Nephron (organoid): ENCODE results near the gene CCL3.
"Not testable (repeated sequence)": the region's sequence is repeated elsewhere in the genome, so short reads cannot be mapped to it uniquely, and the experiment has no call there.

ENCODE experiments used
- H3K27ac Mint-ChIP-seq, 3 experiments: 2 replicates each; pipeline ENCODE4 v1.8.0; 2020; ENCODE audit warnings: mixed read lengths in 3 of 3, mild to moderate bottlenecking in 2 of 3, moderate library complexity in 1 of 3
- H3K27me3 Mint-ChIP-seq: 2 replicates; pipeline ENCODE4 v1.8.0; 2021; ENCODE audit warnings: low read depth, mild to moderate bottlenecking, moderate library complexity, mixed read lengths
- H3K36me3 Mint-ChIP-seq: 2 replicates; pipeline ENCODE4 v1.8.0; 2020; ENCODE audit warnings: low read depth, mixed read lengths
- H3K4me1 Mint-ChIP-seq: 2 replicates; pipeline ENCODE4 v1.8.0; 2020; ENCODE audit warnings: mixed read lengths
- H3K4me3 Mint-ChIP-seq, 3 experiments: 2 replicates each; pipeline ENCODE4 v1.8.0; 2020; ENCODE audit warnings: mild to moderate bottlenecking in 3 of 3, mixed read lengths in 3 of 3, moderate library complexity in 2 of 3
- H3K9me3 Mint-ChIP-seq: 2 replicates; pipeline ENCODE4 v1.8.0; 2020; ENCODE audit warnings: mixed read lengths
- TF ChIP-seq, protein P1 (sequence below), 3 experiments: fragments of 200-600 bp; sonication (generic); IDR thresholded peaks; one replicate each; pipeline ENCODE4 v1.5.0; 2021; ENCODE audit warnings: antibody characterized with exemption in 3 of 3; ENCODE audit not compliant: unreplicated experiment in 3 of 3

The CCL3 gene

GRCh38 chr17:36111068-36111490, 21.1 kb upstream of the CCL3 start:
- H3K4me3 Mint-ChIP-seq, result no peak overlapping the region

DNA sequence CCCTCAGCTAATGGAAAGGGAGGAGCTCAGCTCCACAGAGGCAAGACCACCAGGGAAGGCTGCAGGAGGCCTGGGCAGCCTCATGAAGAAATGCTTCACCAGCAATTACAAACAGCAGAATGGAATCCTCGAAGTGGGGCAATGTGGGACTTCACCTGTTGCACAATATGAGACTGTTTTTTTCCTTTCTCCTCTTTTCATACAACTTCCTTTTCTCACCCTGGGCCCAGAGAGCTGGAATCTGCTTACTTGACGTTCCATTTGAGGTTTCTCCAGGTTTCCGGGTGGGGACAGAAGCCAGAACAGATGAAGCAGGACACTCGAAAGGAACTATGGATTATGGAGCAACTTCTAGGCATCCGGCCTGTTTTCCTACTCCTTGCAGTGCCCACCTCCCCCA, 18.3 kb upstream of the CCL3 start:
- H3K27ac Mint-ChIP-seq, H3K4me1 Mint-ChIP-seq, H3K27me3 Mint-ChIP-seq, H3K4me3 Mint-ChIP-seq, H3K36me3 Mint-ChIP-seq, H3K9me3 Mint-ChIP-seq: not testable (repeated sequence)

More at GRCh38 chr17:36111068-36111490, 21.1 kb upstream of the CCL3 start:
- TF ChIP-seq, protein P1, sequence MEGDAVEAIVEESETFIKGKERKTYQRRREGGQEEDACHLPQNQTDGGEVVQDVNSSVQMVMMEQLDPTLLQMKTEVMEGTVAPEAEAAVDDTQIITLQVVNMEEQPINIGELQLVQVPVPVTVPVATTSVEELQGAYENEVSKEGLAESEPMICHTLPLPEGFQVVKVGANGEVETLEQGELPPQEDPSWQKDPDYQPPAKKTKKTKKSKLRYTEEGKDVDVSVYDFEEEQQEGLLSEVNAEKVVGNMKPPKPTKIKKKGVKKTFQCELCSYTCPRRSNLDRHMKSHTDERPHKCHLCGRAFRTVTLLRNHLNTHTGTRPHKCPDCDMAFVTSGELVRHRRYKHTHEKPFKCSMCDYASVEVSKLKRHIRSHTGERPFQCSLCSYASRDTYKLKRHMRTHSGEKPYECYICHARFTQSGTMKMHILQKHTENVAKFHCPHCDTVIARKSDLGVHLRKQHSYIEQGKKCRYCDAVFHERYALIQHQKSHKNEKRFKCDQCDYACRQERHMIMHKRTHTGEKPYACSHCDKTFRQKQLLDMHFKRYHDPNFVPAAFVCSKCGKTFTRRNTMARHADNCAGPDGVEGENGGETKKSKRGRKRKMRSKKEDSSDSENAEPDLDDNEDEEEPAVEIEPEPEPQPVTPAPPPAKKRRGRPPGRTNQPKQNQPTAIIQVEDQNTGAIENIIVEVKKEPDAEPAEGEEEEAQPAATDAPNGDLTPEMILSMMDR (IDR thresholded peaks at IDR 0.05; ENCODE audit: unreplicated experiment in 3 of 3), result no peak
- H3K27me3 Mint-ChIP-seq, result no peaks in the 10 kb centered on the region
- H3K36me3 Mint-ChIP-seq, result no peaks in the 10 kb centered on the region
- no peaks in the 10 kb centered on the region for H3K4me1 Mint-ChIP-seq
- peaks cover 5% of the 10 kb centered on the region for H3K9me3 Mint-ChIP-seq
- H3K27ac Mint-ChIP-seq, result no peak overlapping the region

DNA sequence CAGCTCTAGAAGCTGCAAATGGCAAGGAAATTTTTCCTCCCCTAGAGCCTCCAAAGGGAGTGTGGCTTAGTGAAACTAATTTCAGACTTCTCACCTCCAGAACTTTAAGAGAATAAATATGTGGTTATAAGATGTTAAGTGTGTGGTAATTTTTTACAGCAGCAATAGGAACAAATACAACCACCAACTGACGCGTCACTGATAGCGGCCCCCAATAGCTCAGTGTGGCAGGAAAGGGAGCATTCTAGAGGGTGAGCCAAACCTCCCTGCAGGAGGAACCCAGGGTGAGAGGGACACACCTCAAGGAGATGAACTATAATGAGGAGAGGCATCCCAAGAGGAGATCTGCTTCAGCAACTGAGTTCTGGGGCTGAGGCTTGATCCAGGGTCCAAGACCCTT, 17.7 kb upstream of the CCL3 start:
- Mint-ChIP-seq H3K36me3 (no peaks in the 10 kb centered on the region), H3K27ac (no peak overlapping the region), H3K27me3 (peaks cover 8% of the 10 kb centered on the region), H3K4me3 (no peak overlapping the region), H3K9me3 (peaks cover 5% of the 10 kb centered on the region), H3K4me1 (no peaks in the 10 kb centered on the region)
- TF ChIP-seq, protein P1 (IDR thresholded peaks at IDR 0.05; ENCODE audit: unreplicated experiment in 3 of 3), result no peak

DNA sequence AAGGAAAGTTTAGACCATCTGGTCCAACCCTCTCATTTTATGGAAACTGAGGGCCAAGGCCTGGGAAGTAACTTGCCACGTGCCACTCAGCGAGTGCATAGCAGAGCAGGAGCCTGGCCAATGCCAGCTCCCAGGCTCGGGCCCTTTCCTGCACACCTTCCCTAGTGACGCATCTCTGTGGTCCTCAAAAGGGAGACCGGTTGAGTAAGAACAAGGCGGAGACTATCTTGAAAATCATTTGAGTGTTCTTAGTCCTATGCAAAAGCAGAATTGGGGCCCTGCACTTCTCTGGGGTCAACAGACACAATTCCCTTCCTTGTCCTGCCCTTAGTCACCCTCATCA, 16.5 kb upstream of the CCL3 start:
- Mint-ChIP-seq H3K4me1 (no peaks in the 10 kb centered on the region), H3K36me3 (no peaks in the 10 kb centered on the region), H3K4me3 (no peak overlapping the region), H3K9me3 (no peaks in the 10 kb centered on the region), H3K27ac (no peak overlapping the region), H3K27me3 (peaks cover 8% of the 10 kb centered on the region)
- TF ChIP-seq, protein P1 (IDR thresholded peaks at IDR 0.05; ENCODE audit: unreplicated experiment in 3 of 3), result no peak

DNA sequence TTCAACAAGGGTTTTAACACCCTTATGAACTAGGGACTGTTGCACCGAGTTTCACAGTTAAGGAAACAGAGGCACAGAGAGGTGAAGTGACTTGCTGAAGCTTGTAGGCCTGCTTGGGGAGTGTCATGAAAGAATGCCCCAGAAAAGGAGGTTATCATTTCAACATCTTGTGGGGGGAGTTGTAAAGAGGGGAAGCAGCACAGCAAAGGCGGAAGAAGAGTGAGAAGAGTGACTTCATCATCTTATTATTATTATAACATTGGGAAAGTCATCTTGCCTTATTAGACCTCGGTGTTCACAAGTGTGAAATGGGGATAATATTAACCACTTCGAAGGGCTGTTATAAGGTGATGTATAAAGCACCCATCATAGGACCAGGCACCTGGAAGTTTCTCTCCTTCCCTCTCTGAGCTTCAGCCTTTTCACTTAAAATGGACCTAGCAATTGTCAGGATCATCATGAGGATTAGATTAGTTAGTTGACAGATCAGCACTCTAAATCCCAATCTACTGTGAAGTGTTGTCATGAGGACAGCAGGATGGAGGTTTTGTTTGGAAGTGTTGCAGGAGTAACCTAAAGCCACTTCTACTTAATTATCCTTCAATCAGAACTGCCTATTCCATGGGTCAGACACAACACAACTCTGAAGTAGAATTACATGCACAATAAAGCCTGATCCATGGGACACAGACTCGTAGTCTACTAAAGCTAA, 16.0 kb upstream of the CCL3 start:
- H3K27ac Mint-ChIP-seq, result no peak overlapping the region
- TF ChIP-seq, protein P1 (IDR thresholded peaks at IDR 0.05; ENCODE audit: unreplicated experiment in 3 of 3), result no peak
- no peaks in the 10 kb centered on the region for H3K9me3 Mint-ChIP-seq
- peaks cover 8% of the 10 kb centered on the region for H3K27me3 Mint-ChIP-seq
- no peaks in the 10 kb centered on the region for H3K36me3 Mint-ChIP-seq
- H3K4me3 Mint-ChIP-seq, result no peak overlapping the region
- H3K4me1 Mint-ChIP-seq, result no peaks in the 10 kb centered on the region

GRCh38 chr17:36104701-36105181, 14.8 kb upstream of the CCL3 start:
- Mint-ChIP-seq H3K36me3 (no peaks in the 10 kb centered on the region), H3K4me3 (no peak overlapping the region)
- TF ChIP-seq, protein P1 (IDR thresholded peaks at IDR 0.05; ENCODE audit: unreplicated experiment in 3 of 3), result no peak

GRCh38 chr17:36104246-36104645, 14.3 kb upstream of the CCL3 start:
- not testable (repeated sequence) for H3K4me3 Mint-ChIP-seq, H3K9me3 Mint-ChIP-seq, H3K27ac Mint-ChIP-seq, H3K4me1 Mint-ChIP-seq, H3K36me3 Mint-ChIP-seq
- peaks cover 14% of the 10 kb centered on the region for H3K27me3 Mint-ChIP-seq

More at GRCh38 chr17:36104701-36105181, 14.8 kb upstream of the CCL3 start:
- Mint-ChIP-seq H3K9me3 (no peaks in the 10 kb centered on the region), H3K4me1 (no peaks in the 10 kb centered on the region), H3K27ac (no peak overlapping the region), H3K27me3 (peaks cover 14% of the 10 kb centered on the region)

DNA sequence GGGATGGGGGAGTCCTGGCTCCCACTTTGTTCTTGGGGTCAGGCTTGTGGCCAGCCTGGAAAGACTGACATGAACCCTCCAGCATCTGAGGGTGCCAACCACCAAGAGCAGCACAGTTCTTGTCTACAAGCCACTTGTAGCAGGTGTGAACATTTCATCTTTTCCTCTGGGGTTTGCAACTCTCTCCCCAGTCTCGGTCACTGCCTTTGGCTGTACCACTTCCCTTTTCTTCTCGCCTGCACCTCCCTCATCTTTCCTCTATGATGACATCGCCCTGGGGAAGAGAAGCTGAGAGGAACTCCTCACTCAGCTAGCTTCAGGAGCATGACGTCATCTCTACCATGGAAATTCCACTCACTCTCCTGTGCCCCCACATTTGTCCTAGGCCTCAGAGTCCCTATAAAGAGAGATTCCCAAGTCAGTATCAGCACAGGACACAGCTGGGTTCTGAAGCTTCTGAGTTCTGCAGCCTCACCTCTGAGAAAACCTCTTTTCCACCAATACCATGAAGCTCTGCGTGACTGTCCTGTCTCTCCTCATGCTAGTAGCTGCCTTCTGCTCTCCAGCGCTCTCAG, 13.5 kb upstream of the CCL3 start, which contains the start of gene CCL4:
CCL4 (plus strand) TSS at position 427 of the 575 bp plus-strand sequence; CDS start at position 506, 79 bp downstream.
- not testable (repeated sequence) for H3K36me3 Mint-ChIP-seq, H3K4me1 Mint-ChIP-seq, H3K4me3 Mint-ChIP-seq, H3K9me3 Mint-ChIP-seq, H3K27ac Mint-ChIP-seq
- peaks cover 14% of the 10 kb centered on the region for H3K27me3 Mint-ChIP-seq

GRCh38 chr17:36099004-36099403, 9.1 kb upstream of the CCL3 start:
- not testable (repeated sequence) for H3K27ac Mint-ChIP-seq
- peaks cover 11% of the 10 kb centered on the region for H3K27me3 Mint-ChIP-seq

More at GRCh38 chr17:36099004-36099403, 9.1 kb upstream of the CCL3 start:
- not testable (repeated sequence) for H3K4me3 Mint-ChIP-seq, H3K4me1 Mint-ChIP-seq, H3K9me3 Mint-ChIP-seq, H3K36me3 Mint-ChIP-seq
